Glomerular visceral epithelial cell (primary cell): ENCODE measurements around the gene TMEM72.

ENCODE experiments used
- DNase-seq: peaks from one replicate; pipeline ENCODE4 v3.0.0-alpha.2; 2016; ENCODE audit errors: extremely low spot score

The TMEM72 gene

DNA sequence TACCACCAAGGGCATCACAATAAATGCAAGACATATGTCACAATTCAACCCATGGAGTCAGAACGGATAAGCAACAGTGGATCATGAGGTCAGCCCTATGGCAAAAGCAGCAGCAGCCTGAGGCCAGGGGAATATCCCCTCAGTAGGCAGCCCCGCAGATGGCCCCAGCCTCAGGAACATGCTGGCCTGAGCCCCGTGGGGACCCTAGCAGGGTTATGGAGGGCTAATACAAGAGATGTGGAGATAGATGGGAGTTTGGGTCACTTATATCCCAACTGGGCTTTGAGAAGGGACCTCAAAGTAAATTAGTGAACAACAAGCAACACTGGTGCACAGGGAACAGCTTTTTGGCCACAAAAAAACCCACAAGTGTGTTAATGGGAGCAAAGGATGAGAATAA lies 9.1 kb downstream of the TMEM72 start:
- DNase-seq = no peak

DNA sequence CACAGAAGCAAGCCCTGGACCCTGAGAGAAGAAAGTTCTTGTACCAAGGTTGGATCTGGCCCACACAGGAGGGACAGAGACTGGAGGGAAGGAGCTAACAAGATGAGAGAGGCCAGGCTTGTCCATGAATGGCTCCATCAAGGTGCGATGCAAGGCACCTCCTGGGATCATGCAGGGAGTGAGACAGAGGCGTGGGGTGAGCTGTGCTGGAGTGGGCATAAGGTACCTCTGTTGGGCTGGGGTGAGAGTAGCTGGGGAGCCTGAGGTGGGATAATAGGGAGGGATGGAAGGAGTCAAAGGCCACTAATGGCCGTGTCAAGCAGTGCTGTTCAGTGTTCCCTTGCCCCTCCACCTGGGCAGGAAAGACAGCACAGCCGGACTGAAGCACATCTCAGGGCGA lies 9.9 kb downstream of the TMEM72 start:
- DNase-seq = no peak

GRCh38 chr10:44921506-44921905 lies 10.4 kb downstream of the TMEM72 start:
- DNase-seq = no peak

GRCh38 chr10:44922021-44922420 lies 10.9 kb downstream of the TMEM72 start:
- DNase-seq = no peak

GRCh38 chr10:44922796-44923545 lies 11.8 kb downstream of the TMEM72 start:
- no peak for DNase-seq

DNA sequence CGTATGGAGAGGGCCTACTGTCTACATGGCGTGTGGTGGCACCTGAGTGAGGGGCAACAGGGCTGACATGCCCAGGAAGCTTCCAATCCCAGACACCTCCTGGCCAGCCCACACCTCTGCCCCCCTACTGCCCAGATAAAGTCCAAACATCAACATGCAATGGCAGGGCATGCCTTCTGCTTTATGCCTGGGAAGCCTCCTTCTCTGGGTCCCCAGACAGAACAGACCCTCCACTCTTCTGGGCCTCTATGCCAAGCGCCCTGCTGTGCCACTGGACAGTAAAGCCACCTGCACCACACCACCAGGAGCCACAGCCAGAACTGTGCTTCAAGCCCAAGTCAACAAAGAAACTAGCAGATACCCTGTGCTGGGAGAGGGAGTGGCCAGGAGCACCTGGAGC lies 12.5 kb downstream of the TMEM72 start:
- DNase-seq = no peak

DNA sequence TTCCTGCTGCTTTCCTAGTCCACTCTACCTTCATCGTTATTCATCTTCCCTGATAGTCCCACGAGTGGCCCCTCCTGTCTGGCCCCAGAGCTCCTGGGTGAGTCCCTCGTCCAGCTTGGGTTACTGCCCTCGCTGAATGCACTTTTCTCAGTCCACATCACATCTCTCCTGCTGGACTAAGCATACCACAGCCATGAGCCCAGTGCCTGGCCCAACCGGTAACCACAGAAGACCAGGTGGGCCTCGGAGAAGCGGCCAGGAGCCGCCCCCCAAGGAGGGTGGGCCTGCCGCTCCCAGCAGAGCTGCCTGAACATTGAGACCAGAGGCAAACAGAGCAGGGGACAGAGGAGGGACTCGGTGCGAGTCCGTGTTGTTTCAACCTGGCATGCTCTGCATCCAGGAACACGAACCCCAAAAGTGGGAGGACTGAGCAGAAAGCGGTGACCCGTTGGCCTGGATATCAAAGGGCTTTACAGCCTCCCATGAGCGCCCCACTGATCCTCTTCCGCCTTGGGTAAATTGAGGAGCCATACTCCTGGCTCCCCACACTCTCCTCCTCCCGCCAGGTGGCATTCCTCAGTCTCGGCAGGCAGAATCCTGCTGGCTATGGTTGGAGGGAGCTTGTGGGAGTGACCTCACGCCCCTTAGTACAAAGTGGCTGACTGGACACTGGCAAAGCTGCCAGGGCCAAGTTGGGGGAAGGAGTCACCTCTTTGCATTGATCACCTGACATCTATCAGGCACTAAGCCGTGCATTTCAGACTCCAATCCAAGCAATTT lies 13.3 kb downstream of the TMEM72 start:
- DNase-seq = no peak

- no peak for DNase-seq
Observed at GRCh38 chr10:44925224-44925623, 14.1 kb downstream of the TMEM72 start.

- no peak for DNase-seq
Observed at GRCh38 chr10:44925811-44926750, 14.9 kb downstream of the TMEM72 start.

DNA sequence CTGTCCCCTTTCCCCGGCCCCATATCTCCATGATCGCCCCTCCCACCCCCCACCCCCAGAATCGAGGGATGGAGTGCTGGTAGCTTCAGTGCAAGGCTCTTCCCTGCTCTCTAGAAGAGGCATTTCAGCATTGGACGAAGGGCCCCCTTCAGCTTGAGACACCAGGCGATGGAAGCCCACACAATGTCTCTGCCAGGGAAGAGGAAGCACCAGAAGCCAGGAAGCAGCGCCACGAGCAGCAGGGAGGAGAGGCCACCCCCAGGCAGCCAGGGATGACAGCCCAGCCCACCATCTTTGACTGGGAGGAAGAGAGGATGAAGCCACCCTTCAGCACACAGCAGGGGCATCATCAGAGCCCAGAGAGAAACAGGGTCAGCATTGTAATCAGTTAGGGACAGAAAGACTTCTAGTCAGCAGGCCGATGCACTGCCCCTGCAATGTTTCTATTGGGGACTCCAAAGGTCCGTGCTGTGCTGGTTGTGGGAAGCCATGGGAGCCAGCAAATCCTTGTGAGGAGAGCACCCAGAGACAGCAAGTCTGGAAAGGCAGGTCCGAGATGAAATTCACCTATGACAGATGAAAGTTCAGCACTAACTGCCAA lies 15.7 kb downstream of the TMEM72 start:
- no peak for DNase-seq

- DNase-seq = no peak
Observed at GRCh38 chr10:44927352-44927751, 16.2 kb downstream of the TMEM72 start.

- DNase-seq = no peak
Observed at GRCh38 chr10:44928462-44928861, 17.3 kb downstream of the TMEM72 start.

- DNase-seq = no peak
Observed at GRCh38 chr10:44929356-44930255, 18.5 kb downstream of the TMEM72 start.

GRCh38 chr10:44930904-44931620 lies 19.9 kb downstream of the TMEM72 start:
- DNase-seq = no peak

DNA sequence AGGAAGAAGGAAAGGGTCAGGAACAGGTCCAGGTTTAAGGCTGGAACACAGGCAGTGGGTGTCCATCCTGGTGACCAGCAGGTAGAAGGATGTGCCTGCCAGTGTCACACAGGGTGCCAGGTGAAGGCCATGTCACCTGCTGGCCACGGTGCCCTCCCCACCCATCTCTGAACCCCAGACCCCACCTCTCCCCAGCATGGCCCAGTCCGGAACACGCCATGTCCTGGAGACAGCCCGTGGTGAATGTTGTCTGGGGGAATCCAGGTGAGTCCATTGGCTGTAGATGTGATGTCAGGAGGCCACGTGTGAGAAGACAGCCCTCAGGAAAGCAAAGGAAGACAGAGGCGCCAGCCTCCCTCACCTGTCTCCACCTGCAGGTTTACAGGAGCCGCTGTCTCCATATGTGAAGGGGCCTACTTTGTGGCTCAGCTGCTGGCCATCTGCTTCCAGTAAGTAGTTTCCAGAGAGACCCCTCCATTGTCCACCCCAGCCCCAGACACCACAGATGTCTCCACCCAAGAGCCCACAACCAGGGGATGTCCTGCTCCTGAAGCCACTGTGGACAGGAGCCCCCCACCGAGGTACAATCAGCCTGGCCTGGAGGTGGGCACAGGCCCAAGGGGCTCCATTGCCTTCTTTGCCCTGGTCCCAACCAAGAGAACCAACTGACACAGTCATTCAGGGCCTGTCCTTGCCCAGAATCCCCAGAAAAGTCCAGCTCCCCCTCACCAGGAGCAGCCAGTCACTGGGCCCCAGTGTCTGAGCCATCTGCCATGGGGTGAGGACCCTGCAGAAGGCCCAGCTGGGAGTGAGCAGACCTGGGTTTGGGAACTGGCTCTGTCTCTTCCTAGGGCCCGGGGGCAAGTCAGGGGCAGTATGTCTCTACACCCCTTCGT lies 20.7 kb downstream of the TMEM72 start:
- no peak for DNase-seq

DNA sequence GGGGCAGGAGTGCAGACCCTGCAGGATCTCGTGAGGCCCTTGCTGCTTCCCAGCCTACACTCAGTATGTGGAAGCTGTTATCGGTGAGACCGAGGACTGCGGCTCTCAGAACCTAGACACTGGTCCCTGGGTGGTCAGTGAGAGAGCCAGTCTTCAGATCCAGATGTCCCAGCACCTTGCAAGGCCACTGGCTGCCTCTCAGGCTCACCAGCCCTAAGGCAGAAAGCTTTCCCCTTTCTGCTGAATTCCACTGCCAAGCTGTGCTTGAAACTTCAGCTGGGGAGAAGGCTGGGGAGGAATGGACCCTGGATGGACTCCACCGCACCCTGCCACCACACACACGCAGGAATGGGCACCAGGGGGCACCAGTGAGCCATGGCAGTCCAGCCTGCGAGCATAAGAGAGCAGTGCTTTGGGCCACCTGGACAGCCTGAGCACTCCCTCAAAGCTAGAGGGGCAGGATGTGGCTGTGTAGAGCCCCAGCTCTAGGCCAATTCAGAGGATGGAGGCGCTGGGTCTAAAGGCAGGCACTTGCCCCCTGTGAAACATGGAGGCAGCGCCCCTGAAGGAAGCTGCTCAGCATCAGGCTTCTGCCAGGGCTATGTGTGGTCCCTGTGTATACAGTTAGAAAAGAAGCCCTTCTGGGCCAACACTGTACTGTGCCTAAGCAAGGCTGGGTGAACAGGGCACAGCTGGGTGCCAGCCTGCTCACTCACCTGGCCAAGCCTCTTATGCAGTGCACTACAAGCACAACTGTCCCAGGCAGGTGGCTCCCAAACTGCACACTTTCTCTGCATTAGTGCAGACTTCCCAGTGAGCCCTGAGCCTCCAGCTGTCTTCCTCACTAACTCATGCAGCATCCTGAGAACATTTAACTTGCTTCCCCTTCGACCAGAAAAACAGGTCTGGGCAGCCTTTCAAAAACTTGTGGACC lies 21.6 kb downstream of the TMEM72 start:
- peak; percentile 85 for DNase-seq

- DNase-seq = no peak
Observed at GRCh38 chr10:44933451-44934321, 22.5 kb downstream of the TMEM72 start.
